PC-9 (cell line): ENCODE data around the gene ING5.

ENCODE experiments used
- CTCF ChIP-seq: fragments of 200-600 bp; sonication (generic); conservative IDR thresholded peaks from 2 replicates; pipeline ENCODE4 v1.6.1; 2017; ENCODE audit warnings: mixed run types, antibody characterized with exemption, mild to moderate bottlenecking, moderate library complexity
- EZH2 ChIP-seq: fragments of 200-600 bp; sonication (generic); IDR thresholded peaks from 2 replicates; pipeline ENCODE4 v1.8.0; 2017; ENCODE audit warnings: antibody characterized with exemption, low read depth

- TF ChIP-seq CTCF (no peak), EZH2 (no peak)
These were observed 49.7 kb upstream of the ING5 start for GRCh38 chr2:241652142-241652541.
